K562 (cell line): ENCODE data around the gene TIMM50. TPM values are rescaled to one million over a fixed set of nuclear protein-coding genes. Genes with fewer than 3 reads are reported as not detected.

ENCODE experiments used
- RCOR1 ChIP-seq, 2 experiments: IDR thresholded peaks; 2 replicates each; pipeline ENCODE4 v1.6.1; 2012; ENCODE audit warnings: low read depth in 2 of 2, low read length in 2 of 2, borderline replicate concordance in 1 of 2, improper control_type of control experiment in 1 of 2
- SUPT5H ChIP-seq: fragments of 450-650 bp; IDR thresholded peaks from 2 replicates; pipeline ENCODE4 v1.6.1; 2016
- ZBTB8A ChIP-seq: fragments of 450-650 bp; IDR thresholded peaks from 2 replicates; pipeline ENCODE4 v1.6.1; 2018; ENCODE audit warnings: mild to moderate bottlenecking, moderate library complexity; ENCODE audit not compliant: partially characterized antibody
- ZNF398 ChIP-seq: fragments of 250-450 bp; sonication (Bioruptor Pico); IDR thresholded peaks from 2 replicates; pipeline ENCODE4 v1.8.0; 2021; ENCODE audit warnings: moderate library complexity, mild to moderate bottlenecking, inconsistent platforms
- polyA plus RNA-seq, 8 experiments: library from polyadenylated mRNA; depleted of rRNA in 4 of 8; stranded (reverse) in 5 of 8; unstranded in 3 of 8; fragments of >200 nt; fragmentation: Nextera tagmentation in 2 of 8; fragmentation: Illumina TruSeq in 1 of 8; extraction: Ambion mirVana in 2 of 8; extraction: Trizol in 1 of 8; gene quantifications; 2 replicates each; pipeline versions ENCODE4 v1.2.1 to v1.2.3, GENCODE V29; 2011 to 2014; ENCODE audit warnings: inconsistent platforms in 1 of 8, missing spikeins in 1 of 8
- total RNA-seq, 7 experiments: library from RNA; depleted of rRNA in 6 of 7; stranded (reverse); fragments of >200 nt in 6 of 7; fragmentation: Illumina TruSeq in 2 of 7; extraction: Trizol in 2 of 7; gene quantifications; 2 replicates each; pipeline versions ENCODE4 v1.2.1 to v1.2.3, GENCODE V29; 2011 to 2021; ENCODE audit warnings: low replicate concordance in 1 of 7
- TF ChIP-seq, protein P1 (sequence below): fragments of 250-450 bp; sonication (Bioruptor Pico); IDR thresholded peaks from 2 replicates; pipeline ENCODE4 v1.4.0; 2020; ENCODE audit warnings: mild to moderate bottlenecking, moderate library complexity
- TF ChIP-seq, protein P2 (sequence below): sonication (generic); formaldehyde crosslinking; IDR thresholded peaks from 2 replicates; pipeline ENCODE4 v1.8.0; 2022; ENCODE audit warnings: mild to moderate bottlenecking, low read depth, missing genetic modification reagents

TIMM50 gene
- total and polyA plus RNA-seq, 9 of the 15 experiments (the other 6 are each of a cell fraction or from before 2014, with no cell fraction given): 28.3 to 221 (median 170) TPM

DNA sequence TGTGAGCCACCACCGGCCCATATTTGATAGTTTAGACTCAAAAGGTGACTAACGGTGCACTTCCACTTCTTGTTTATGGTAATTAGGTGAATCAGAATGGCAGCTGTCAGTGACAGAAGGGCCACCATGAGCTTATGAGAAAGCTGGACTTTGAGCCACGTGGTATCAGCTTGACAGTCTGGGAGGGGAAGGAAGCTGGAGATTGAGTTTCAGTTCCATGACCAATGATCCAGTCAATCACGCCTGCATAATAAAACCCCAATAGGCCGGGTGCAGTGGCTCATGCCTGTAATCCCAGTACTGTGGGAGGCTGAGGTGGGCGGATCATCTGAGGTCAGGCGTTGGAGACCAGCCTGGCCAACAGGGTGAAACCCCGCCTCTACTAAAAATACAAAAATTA lies 43.9 kb downstream of the TIMM50 start (continued):
- TF ChIP-seq ZNF398 (CRISPR knock-in tag) (no peak), ZBTB8A (no peak), RCOR1 (IDR thresholded peaks at IDR 0.05; ENCODE audit: borderline replicate concordance in 1 of 2, low read depth in 2 of 2, low read length in 2 of 2) (no peak), SUPT5H (no peak)
- TF ChIP-seq, protein P1, sequence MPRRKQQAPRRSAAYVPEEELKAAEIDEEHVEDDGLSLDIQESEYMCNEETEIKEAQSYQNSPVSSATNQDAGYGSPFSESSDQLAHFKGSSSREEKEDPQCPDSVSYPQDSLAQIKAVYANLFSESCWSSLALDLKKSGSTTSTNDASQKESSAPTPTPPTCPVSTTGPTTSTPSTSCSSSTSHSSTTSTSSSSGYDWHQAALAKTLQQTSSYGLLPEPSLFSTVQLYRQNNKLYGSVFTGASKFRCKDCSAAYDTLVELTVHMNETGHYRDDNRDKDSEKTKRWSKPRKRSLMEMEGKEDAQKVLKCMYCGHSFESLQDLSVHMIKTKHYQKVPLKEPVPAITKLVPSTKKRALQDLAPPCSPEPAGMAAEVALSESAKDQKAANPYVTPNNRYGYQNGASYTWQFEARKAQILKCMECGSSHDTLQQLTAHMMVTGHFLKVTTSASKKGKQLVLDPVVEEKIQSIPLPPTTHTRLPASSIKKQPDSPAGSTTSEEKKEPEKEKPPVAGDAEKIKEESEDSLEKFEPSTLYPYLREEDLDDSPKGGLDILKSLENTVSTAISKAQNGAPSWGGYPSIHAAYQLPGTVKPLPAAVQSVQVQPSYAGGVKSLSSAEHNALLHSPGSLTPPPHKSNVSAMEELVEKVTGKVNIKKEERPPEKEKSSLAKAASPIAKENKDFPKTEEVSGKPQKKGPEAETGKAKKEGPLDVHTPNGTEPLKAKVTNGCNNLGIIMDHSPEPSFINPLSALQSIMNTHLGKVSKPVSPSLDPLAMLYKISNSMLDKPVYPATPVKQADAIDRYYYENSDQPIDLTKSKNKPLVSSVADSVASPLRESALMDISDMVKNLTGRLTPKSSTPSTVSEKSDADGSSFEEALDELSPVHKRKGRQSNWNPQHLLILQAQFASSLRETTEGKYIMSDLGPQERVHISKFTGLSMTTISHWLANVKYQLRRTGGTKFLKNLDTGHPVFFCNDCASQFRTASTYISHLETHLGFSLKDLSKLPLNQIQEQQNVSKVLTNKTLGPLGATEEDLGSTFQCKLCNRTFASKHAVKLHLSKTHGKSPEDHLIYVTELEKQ (CRISPR knock-in tag): no peak
- TF ChIP-seq, protein P2, sequence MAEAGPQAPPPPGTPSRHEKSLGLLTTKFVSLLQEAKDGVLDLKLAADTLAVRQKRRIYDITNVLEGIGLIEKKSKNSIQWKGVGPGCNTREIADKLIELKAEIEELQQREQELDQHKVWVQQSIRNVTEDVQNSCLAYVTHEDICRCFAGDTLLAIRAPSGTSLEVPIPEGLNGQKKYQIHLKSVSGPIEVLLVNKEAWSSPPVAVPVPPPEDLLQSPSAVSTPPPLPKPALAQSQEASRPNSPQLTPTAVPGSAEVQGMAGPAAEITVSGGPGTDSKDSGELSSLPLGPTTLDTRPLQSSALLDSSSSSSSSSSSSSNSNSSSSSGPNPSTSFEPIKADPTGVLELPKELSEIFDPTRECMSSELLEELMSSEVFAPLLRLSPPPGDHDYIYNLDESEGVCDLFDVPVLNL (CRISPR knock-in tag): no peak
